ENCODE data around the gene NCF4.

The NCF4 gene

DNA sequence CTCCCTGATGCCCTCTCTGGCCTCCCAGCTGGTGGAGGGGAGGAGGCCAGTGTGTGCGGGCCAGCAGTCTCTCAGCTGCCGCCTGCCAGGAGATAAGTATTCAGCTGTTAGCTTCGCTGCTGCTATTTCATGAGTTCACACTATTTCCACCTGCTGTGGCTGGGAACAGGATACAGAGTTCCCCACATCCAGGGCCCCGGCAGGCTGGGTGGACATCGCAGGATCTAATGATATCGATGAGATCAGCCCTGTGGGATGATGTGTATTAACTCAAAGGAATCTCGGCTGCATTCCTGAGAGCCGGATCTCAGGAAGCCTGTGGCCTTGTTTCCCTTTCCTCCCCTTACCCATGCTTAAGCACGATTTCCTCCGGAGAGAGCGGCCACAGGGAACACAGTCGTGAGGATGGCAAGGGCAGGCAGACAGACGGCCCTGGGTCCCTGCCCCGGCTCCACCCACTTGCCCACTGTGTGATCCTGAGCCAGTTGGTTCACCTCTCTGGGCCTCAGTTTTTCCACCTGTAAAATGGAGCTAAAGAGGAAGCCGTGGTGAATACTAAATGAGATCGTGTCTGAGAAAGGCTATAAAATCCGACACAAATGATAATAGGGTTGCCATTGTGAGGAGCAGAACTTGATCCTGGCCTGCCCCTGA, 37.5 kb upstream of the NCF4 start:
- Histone ChIP-seq H3K27ac (ENCODE audit: low read depth, low read length) (no peak overlapping the region), H3K4me1 (ENCODE audit: insufficient read depth, low read length) (peaks cover 8% of the 10 kb centered on the region), H3K27me3 (ENCODE audit: control insufficient read depth in 1 of 2, insufficient read depth in 2 of 2, low read length in 2 of 2) (peaks cover 2 to 24% of the 10 kb centered on the region in 2 donors)

GRCh38 chr22:36824655-36825054, 36.2 kb upstream of the NCF4 start:
- H3K27me3 ChIP-seq (ENCODE audit: control insufficient read depth in 1 of 2, insufficient read depth in 2 of 2, low read length in 2 of 2) = peaks cover 0 to 10% of the 10 kb centered on the region in 2 donors
- no peaks in the 10 kb centered on the region for H3K36me3 ChIP-seq (ENCODE audit: insufficient read depth, low read length)
- no peak overlapping the region for H3K27ac ChIP-seq (ENCODE audit: low read depth, low read length)
- no peaks in the 10 kb centered on the region for H3K9me3 ChIP-seq (ENCODE audit: low read length)
- H3K9ac ChIP-seq (ENCODE audit: low read length) = no peak overlapping the region
- no peak overlapping the region for H3K4me3 ChIP-seq (ENCODE audit: low read depth in 1 of 2, low read length in 2 of 2)
- peaks cover 8% of the 10 kb centered on the region for H3K4me1 ChIP-seq (ENCODE audit: insufficient read depth, low read length)

More for the DNA sequence above, 37.5 kb upstream of the NCF4 start:
- no peaks in the 10 kb centered on the region for H3K36me3 ChIP-seq (ENCODE audit: insufficient read depth, low read length)
- H3K9me3 ChIP-seq (ENCODE audit: low read length) = no peaks in the 10 kb centered on the region
- H3K9ac ChIP-seq (ENCODE audit: low read length) = no peak overlapping the region
- no peak overlapping the region for H3K4me3 ChIP-seq (ENCODE audit: low read depth in 1 of 2, low read length in 2 of 2)

DNA sequence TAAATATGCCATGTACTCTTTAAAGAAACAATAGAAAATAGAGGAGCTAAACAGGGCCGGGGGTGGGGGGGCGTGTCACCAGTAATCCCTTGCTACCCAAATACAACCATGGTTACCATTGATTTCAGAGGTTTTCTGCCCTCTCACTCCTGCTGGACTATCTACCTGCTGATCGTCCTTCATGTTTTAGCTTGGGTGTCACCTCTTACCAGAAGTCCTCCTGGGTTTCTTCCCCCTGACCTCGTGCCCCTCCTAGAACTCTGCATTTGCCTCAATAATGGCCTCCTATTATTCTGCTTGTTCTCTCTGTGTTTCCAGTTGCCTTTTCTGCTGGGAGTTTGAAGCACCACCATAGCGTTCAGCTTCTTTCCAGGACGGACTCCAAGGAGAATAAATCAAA, 34.5 kb upstream of the NCF4 start:
- Histone ChIP-seq H3K36me3 (ENCODE audit: insufficient read depth, low read length) (no peaks in the 10 kb centered on the region), H3K9ac (ENCODE audit: low read length) (no peak overlapping the region), H3K4me3 (ENCODE audit: low read depth in 1 of 2, low read length in 2 of 2) (no peak overlapping the region), H3K9me3 (ENCODE audit: low read length) (no peaks in the 10 kb centered on the region), H3K4me1 (ENCODE audit: insufficient read depth, low read length) (peaks cover 8% of the 10 kb centered on the region), H3K27me3 (ENCODE audit: control insufficient read depth in 1 of 2, insufficient read depth in 2 of 2, low read length in 2 of 2) (no peaks in the 10 kb centered on the region), H3K27ac (ENCODE audit: low read depth, low read length) (no peak overlapping the region)

- no peak overlapping the region for H3K4me3 ChIP-seq (ENCODE audit: low read depth in 1 of 2, low read length in 2 of 2)
- peaks cover 8% of the 10 kb centered on the region for H3K4me1 ChIP-seq (ENCODE audit: insufficient read depth, low read length)
- no peak overlapping the region for H3K27ac ChIP-seq (ENCODE audit: low read depth, low read length)
- H3K9me3 ChIP-seq (ENCODE audit: low read length) = no peaks in the 10 kb centered on the region
- no peaks in the 10 kb centered on the region for H3K27me3 ChIP-seq (ENCODE audit: control insufficient read depth in 1 of 2, insufficient read depth in 2 of 2, low read length in 2 of 2)
- no peaks in the 10 kb centered on the region for H3K36me3 ChIP-seq (ENCODE audit: insufficient read depth, low read length)
- no peak overlapping the region for H3K9ac ChIP-seq (ENCODE audit: low read length)
Measured at GRCh38 chr22:36828815-36829214, 32.0 kb upstream of the NCF4 start.

- no peaks in the 10 kb centered on the region for H3K27me3 ChIP-seq (ENCODE audit: control insufficient read depth in 1 of 2, insufficient read depth in 2 of 2, low read length in 2 of 2)
Measured at GRCh38 chr22:36829370-36830002, 31.3 kb upstream of the NCF4 start.

DNA sequence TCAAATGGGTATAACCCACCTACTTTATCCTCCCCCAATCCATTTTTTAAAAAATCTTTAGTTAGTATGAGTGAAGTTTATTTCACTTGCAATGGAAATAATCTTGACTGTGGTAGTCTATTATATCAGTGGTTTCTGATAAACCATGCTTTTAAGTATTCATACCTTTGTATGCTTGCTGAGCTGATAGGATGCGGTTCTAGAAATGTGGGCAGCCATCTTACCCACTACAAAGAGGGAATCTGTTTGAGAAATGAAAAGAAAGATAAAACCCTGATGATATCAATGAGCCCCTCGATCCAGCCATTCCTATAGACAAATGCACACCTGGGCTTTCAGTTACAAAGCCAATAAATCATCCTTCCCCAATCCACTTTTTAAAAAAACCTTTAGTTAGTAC, 30.2 kb upstream of the NCF4 start:
- H3K27ac ChIP-seq (ENCODE audit: low read depth, low read length) = no peak overlapping the region
- no peaks in the 10 kb centered on the region for H3K36me3 ChIP-seq (ENCODE audit: insufficient read depth, low read length)
- H3K27me3 ChIP-seq (ENCODE audit: control insufficient read depth in 1 of 2, insufficient read depth in 2 of 2, low read length in 2 of 2) = no peaks in the 10 kb centered on the region
- H3K4me1 ChIP-seq (ENCODE audit: insufficient read depth, low read length) = peaks cover 8% of the 10 kb centered on the region
- no peak overlapping the region for H3K9ac ChIP-seq (ENCODE audit: low read length)
- H3K9me3 ChIP-seq (ENCODE audit: low read length) = no peaks in the 10 kb centered on the region
- H3K4me3 ChIP-seq (ENCODE audit: low read depth in 1 of 2, low read length in 2 of 2) = no peak overlapping the region

More at GRCh38 chr22:36829370-36830002, 31.3 kb upstream of the NCF4 start:
- Histone ChIP-seq H3K36me3 (ENCODE audit: insufficient read depth, low read length) (no peaks in the 10 kb centered on the region), H3K4me1 (ENCODE audit: insufficient read depth, low read length) (peaks cover 8% of the 10 kb centered on the region), H3K27ac (ENCODE audit: low read depth, low read length) (no peak overlapping the region), H3K4me3 (ENCODE audit: low read depth in 1 of 2, low read length in 2 of 2) (no peak overlapping the region), H3K9me3 (ENCODE audit: low read length) (no peaks in the 10 kb centered on the region), H3K9ac (ENCODE audit: low read length) (no peak overlapping the region)

DNA sequence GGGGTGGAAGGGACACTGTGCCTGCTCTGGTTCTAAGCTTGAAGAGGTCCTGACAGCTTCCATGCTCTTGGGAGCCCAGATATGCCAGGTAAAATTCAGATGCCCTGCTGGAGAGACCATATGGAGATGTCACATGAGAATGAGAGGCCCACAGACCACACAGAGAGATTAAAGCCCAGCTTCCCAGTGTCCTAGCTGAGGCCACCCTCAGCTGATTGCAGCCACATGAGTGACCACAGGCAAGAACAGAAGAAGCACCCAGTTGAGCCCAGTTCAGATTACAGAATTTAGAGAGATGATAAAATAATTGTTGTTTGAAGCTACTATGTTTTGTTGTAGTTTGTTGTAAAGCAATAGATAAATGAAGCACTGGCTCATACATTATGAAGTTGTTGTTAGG, 29.6 kb upstream of the NCF4 start:
- Histone ChIP-seq H3K27me3 (ENCODE audit: control insufficient read depth in 1 of 2, insufficient read depth in 2 of 2, low read length in 2 of 2) (no peaks in the 10 kb centered on the region), H3K27ac (ENCODE audit: low read depth, low read length) (no peak overlapping the region), H3K4me3 (ENCODE audit: low read depth in 1 of 2, low read length in 2 of 2) (no peak overlapping the region)

GRCh38 chr22:36831717-36832116, 29.1 kb upstream of the NCF4 start:
- Histone ChIP-seq H3K9me3 (ENCODE audit: low read length) (no peaks in the 10 kb centered on the region), H3K27ac (ENCODE audit: low read depth, low read length) (no peak overlapping the region), H3K36me3 (ENCODE audit: insufficient read depth, low read length) (no peaks in the 10 kb centered on the region), H3K4me3 (ENCODE audit: low read depth in 1 of 2, low read length in 2 of 2) (no peak overlapping the region), H3K4me1 (ENCODE audit: insufficient read depth, low read length) (peaks cover under 1% of the 10 kb centered on the region), H3K27me3 (ENCODE audit: control insufficient read depth in 1 of 2, insufficient read depth in 2 of 2, low read length in 2 of 2) (no peaks in the 10 kb centered on the region), H3K9ac (ENCODE audit: low read length) (no peak overlapping the region)

More for the DNA sequence above, 29.6 kb upstream of the NCF4 start:
- peaks cover 6% of the 10 kb centered on the region for H3K4me1 ChIP-seq (ENCODE audit: insufficient read depth, low read length)
- no peaks in the 10 kb centered on the region for H3K36me3 ChIP-seq (ENCODE audit: insufficient read depth, low read length)
- no peak overlapping the region for H3K9ac ChIP-seq (ENCODE audit: low read length)
- no peaks in the 10 kb centered on the region for H3K9me3 ChIP-seq (ENCODE audit: low read length)

DNA sequence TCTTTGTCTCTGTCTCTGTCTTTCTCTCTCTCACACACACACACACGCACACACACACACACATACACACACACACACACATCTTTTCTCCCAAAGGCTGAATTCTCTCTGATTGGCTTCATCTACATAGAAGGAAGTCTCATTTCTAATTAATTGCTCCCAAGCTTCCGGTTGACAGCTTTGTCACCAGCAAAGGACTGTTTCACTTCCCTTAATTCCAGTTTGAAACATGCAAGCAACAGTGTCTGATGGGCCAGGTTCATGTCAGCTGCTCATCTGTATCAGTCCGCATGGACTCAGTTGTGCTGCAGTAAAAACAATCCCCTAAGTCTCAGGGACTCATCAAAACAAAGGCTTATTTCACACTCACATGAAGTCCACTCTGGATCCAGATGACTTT, 27.7 kb upstream of the NCF4 start:
- no peaks in the 10 kb centered on the region for H3K36me3 ChIP-seq (ENCODE audit: insufficient read depth, low read length)
- no peaks in the 10 kb centered on the region for H3K27me3 ChIP-seq (ENCODE audit: control insufficient read depth in 1 of 2, insufficient read depth in 2 of 2, low read length in 2 of 2)
- no peak overlapping the region for H3K27ac ChIP-seq (ENCODE audit: low read depth, low read length)
- H3K4me1 ChIP-seq (ENCODE audit: insufficient read depth, low read length) = no peaks in the 10 kb centered on the region
- no peak overlapping the region for H3K9ac ChIP-seq (ENCODE audit: low read length)
- no peak overlapping the region for H3K4me3 ChIP-seq (ENCODE audit: low read depth in 1 of 2, low read length in 2 of 2)
- no peaks in the 10 kb centered on the region for H3K9me3 ChIP-seq (ENCODE audit: low read length)

- Histone ChIP-seq H3K27ac (ENCODE audit: low read depth, low read length) (no peak overlapping the region), H3K36me3 (ENCODE audit: insufficient read depth, low read length) (no peaks in the 10 kb centered on the region), H3K4me1 (ENCODE audit: insufficient read depth, low read length) (no peaks in the 10 kb centered on the region), H3K9ac (ENCODE audit: low read length) (no peak overlapping the region), H3K4me3 (ENCODE audit: low read depth in 1 of 2, low read length in 2 of 2) (no peak overlapping the region), H3K27me3 (ENCODE audit: control insufficient read depth in 1 of 2, insufficient read depth in 2 of 2, low read length in 2 of 2) (no peaks in the 10 kb centered on the region), H3K9me3 (ENCODE audit: low read length) (no peaks in the 10 kb centered on the region)
Measured at GRCh38 chr22:36835903-36836302, 24.9 kb upstream of the NCF4 start.

DNA sequence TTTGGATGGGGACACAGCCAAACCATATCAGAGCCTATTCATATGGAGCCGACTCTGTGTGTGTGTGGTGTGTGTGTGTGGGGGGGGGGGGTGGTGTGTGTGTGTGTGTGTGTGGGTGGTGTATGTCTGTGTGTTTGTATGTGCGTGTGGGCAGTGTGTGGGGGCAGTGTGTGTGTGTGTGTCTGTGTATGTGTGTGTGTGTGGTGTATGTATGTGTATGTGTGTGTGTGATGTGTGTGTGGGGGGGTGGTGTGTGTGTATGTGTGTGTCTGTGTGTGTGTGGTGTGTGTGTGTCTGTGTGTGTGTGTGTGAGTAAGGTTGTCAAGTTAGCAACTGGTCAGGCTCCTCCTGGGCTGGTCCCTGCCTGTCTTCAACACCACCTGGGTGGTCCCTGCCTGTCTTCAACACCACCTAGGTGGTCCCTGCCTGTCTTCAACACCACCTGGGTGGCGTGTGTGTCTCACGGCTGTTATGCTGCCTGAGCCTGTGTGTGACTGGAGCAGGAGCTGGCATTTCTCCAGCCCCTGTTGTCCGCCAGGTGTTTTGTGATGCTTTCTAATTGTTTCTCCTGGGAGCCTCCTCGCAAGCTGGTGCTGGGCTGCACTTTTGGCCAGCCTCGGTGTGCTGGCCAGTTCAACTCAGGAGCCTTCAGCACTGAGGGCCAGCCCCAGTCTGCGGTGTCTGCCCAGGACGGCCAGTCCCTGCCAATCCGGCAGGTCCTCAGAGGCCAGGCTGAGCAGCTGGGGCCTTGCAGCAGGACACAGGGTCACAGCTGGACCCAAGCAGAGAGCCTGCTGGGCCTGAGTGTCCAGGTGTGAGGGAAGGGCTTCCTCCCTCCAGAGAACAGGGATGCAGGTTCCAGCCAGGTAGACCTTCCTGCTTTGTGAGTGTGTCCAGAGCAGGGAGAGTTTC, 22.4 kb upstream of the NCF4 start:
- Histone ChIP-seq H3K4me1 (ENCODE audit: insufficient read depth, low read length) (no peaks in the 10 kb centered on the region), H3K27me3 (ENCODE audit: control insufficient read depth in 1 of 2, insufficient read depth in 2 of 2, low read length in 2 of 2) (no peaks in the 10 kb centered on the region), H3K4me3 (ENCODE audit: low read depth in 1 of 2, low read length in 2 of 2) (no peak overlapping the region), H3K9me3 (ENCODE audit: low read length) (no peaks in the 10 kb centered on the region), H3K9ac (ENCODE audit: low read length) (no peak overlapping the region), H3K36me3 (ENCODE audit: insufficient read depth, low read length) (no peaks in the 10 kb centered on the region), H3K27ac (ENCODE audit: low read depth, low read length) (no peak overlapping the region)
